ENCODE results near the gene IKBKE.

GRCh38 chr1:206509612-206510257 lies 39.5 kb downstream of the IKBKE start:
- TF ChIP-seq POLR2AphosphoS5 (IDR thresholded peaks at IDR 0.05; ENCODE audit: insufficient read depth, low read depth, low read length) (no peak), CTCF (IDR thresholded peaks at IDR 0.05; ENCODE audit: extremely low read depth in 1 of 2, insufficient read depth in 1 of 2, low read depth in 1 of 2, low read length in 2 of 2) (no peak), POLR2A (IDR thresholded peaks at IDR 0.05; ENCODE audit: low read depth, low read length) (no peak), JUN (IDR thresholded peaks at IDR 0.05; ENCODE audit: borderline replicate concordance, insufficient read depth, insufficient read length, low read depth) (no peak), FOS (IDR thresholded peaks at IDR 0.05; ENCODE audit: borderline replicate concordance, insufficient read depth, low read length) (no peak), EZH2 (IDR thresholded peaks at IDR 0.05; ENCODE audit: borderline replicate concordance, low read depth, low read length, severe bottlenecking) (no peak), MAX (IDR thresholded peaks at IDR 0.05; ENCODE audit: insufficient read depth, insufficient read length) (no peak), GATA2 (IDR thresholded peaks at IDR 0.05; ENCODE audit: insufficient read depth, insufficient read length, low read depth, low read length) (no peak)

Data from endothelial cell of umbilical vein (primary cell).